LNCaP clone FGC (cell line): Measurements from ENCODE around the gene TRAM2.

Experiments
- DNase-seq: peaks from one replicate; pipeline ENCODE4 v3.0.0-alpha.2; 2011; ENCODE audit warnings: low read depth
- H3K4me3 ChIP-seq: 2 replicates; pipeline ENCODE4 v1.5.1; 2011; ENCODE audit warnings: mild to moderate bottlenecking, low read depth, low read length, control low read depth
- CTCF ChIP-seq: IDR thresholded peaks from 2 replicates; pipeline ENCODE4 v1.5.1; 2012; ENCODE audit warnings: mild to moderate bottlenecking; ENCODE audit not compliant: control insufficient read depth, insufficient read depth; ENCODE audit errors: extremely low read depth

TRAM2 gene

DNA sequence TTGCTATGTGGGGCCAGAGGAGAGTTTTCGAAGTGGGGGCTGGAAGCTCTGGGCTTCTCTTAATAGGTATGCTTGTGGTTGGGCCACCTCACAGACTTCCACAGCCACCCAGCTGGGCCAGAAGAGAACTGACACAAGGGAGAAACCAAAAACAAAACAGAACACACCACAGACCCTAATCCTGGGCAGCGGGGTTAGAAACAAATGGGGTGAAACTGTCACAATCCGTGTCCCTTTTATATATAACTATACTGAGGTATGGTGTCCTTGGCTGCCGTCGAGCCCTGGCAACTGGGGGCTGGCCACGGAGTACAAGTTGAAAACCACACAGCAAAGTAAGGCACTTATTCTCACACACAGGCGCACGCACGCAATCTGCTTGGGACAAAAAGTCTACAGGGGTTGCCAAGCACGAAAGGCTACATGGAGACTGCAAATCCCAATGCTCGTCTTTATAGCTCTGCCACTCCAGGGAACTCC, 78.3 kb downstream of the TRAM2 start:
- no peak overlapping the region for H3K4me3 ChIP-seq
- TF ChIP-seq CTCF, result no peak
- no peak for DNase-seq

GRCh38 chr6:52497652-52498408, 79.0 kb downstream of the TRAM2 start:
- TF ChIP-seq CTCF, result no peak
- no peak overlapping the region for H3K4me3 ChIP-seq
- DNase-seq, result no peak

GRCh38 chr6:52496631-52497030, 80.2 kb downstream of the TRAM2 start:
- H3K4me3 ChIP-seq, result no peak overlapping the region
- DNase-seq, result no peak
- TF ChIP-seq CTCF, result no peak

- no peak overlapping the region for H3K4me3 ChIP-seq
- DNase-seq, result no peak
- peak; percentile 19; the same call in 1 of the 2 replicates for TF ChIP-seq CTCF
These were observed 80.9 kb downstream of the TRAM2 start for GRCh38 chr6:52495922-52496321.

DNA sequence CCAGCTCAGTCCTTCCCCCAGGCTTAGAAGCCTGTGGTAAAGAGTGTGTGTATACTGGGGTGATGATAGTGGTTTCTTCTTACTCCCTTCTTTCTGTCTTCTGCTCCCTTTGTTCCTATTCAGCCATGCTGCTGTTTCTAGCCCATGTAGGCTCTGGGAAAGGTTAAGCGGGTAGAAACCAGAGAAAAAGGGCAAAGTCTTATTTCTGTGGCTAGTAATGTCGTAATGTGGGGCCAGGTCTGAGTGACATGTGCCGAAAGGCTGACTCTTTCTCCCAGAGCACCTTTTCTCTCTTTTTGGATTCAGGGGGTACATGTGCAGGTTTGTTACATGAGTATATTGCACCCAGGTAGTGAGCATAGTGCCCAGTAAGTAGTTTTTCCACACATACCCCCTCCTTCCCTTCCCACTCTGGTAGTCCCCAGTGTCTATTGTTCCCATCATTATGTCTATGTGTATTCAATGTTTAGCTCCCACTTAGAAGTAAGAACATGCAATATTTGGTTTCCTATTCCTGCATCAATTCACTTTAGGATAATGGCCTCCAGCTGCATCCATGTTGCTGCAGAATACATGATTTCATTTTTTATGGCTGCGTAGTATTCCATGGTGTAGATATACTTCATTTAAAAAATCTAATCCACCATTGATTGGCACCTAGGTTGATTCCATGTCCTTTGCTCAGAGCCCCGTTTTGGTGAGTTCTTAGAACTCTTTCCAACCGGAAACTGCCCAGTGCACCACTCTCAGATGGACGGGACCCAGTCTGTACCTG, 82.4 kb downstream of the TRAM2 start:
- no peak for DNase-seq
- TF ChIP-seq CTCF, result no peak
- no peak overlapping the region for H3K4me3 ChIP-seq

DNA sequence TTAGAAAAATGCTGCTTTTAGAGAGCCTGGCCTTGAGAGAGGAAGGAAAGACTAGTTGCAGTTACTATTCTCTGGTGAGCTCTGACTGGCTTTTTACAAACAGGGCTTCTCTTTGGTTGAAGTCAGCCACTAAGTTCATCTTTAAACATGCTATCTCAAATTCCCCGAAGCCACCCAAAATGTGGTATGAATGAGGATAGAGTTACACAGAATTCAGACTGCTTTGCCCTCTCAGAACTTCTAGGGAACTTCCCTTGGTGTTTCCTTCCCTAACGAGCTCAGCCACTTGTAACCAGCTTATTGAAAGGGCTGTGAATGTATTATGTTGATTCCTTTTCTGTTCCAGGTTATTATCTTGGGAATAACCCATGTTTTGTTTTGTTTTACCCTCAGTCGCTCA, 83.2 kb downstream of the TRAM2 start:
- H3K4me3 ChIP-seq, result no peak overlapping the region
- no peak for DNase-seq
- TF ChIP-seq CTCF, result no peak
